ENCODE data around the gene ZEB1. TPM values are rescaled to one million over a fixed set of nuclear protein-coding genes. Genes with fewer than 3 reads are reported as not detected.

ZEB1 gene
- total RNA-seq, 1 donor from 2014 or later: 38.8 TPM

DNA sequence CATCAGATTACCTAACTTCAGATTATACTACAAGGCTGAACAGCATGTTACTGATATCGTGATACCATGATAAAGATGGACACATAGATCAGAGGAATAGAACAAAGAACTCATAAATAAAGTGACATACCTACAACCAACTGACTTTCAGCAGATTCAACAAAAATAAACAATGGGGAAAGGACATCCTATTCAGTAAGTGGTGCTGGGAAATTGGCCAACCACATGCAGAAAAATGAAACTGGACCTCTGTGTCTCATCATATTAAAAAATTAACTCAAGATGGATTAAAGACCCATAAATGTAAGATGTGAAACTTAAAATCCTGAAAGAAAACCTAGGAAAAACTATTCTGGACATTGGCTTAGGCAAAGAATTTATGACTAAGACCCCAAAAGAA, 158.6 kb downstream of the ZEB1 start:
- Histone ChIP-seq H3K27me3 (no peaks in the 10 kb centered on the region), H3K36me3 (no peaks in the 10 kb centered on the region), H3K9me3 (ENCODE audit: low read depth) (no peaks in the 10 kb centered on the region), H2AFZ (replicated peaks) (no peak overlapping the region), H3K9ac (no peak overlapping the region), H3K4me1 (no peaks in the 10 kb centered on the region), H4K20me1 (ENCODE audit: low read depth) (no peaks in the 10 kb centered on the region), H3K79me2 (ENCODE audit: low read depth) (no peaks in the 10 kb centered on the region), H3K4me3 (no peak overlapping the region), H3F3A (ENCODE audit: low read depth) (no peaks in the 10 kb centered on the region), H3K27ac (no peak overlapping the region), H3K4me2 (no peak overlapping the region)
- Mint-ChIP-seq H3K9me3 (peaks cover 22% of the 10 kb centered on the region), H3K27me3 (ENCODE audit: insufficient read depth, low read depth) (peaks cover 2% of the 10 kb centered on the region), H3K4me3 (no peak overlapping the region), H3K27ac (no peak overlapping the region), H3K4me1 (no peaks in the 10 kb centered on the region), H3K36me3 (peaks cover 14% of the 10 kb centered on the region)
- TF ChIP-seq EZH2phosphoT487 (IDR thresholded peaks at IDR 0.05): no peak
- TF ChIP-seq CTCF (IDR thresholded peaks at IDR 0.05): no peak
- TF ChIP-seq EZH2 (IDR thresholded peaks at IDR 0.05): no peak
- no peak for DNase-seq (ENCODE audit: low spot score)

DNA sequence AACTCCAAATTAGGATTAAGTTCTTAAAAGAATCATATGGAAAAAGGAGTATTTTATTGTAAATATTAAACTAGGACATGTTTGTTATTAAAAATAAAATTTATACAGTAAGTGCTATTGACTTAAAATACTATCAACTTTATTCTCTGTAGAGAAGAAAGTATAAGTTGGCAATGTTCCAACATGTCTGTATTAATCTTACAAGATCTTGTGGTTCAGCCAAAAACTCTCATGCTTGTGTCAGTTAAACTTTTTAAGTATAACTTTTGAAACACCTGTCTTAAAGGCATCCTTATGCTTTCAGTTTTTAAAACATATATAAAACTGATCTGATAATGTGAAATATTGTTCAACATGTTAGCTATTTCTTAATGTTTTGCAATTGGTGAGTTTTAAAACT, 160.7 kb downstream of the ZEB1 start:
- no peak overlapping the region for H3K9ac ChIP-seq
- no peaks in the 10 kb centered on the region for H3F3A ChIP-seq (ENCODE audit: low read depth)
- H3K36me3 ChIP-seq: no peaks in the 10 kb centered on the region
- H3K9me3 Mint-ChIP-seq: peaks cover 18% of the 10 kb centered on the region
- H3K27me3 Mint-ChIP-seq (ENCODE audit: insufficient read depth, low read depth): peaks cover 2% of the 10 kb centered on the region
- H3K9me3 ChIP-seq (ENCODE audit: low read depth): no peaks in the 10 kb centered on the region
- peaks cover 14% of the 10 kb centered on the region for H3K36me3 Mint-ChIP-seq
- no peak overlapping the region for H3K4me3 ChIP-seq
- H3K4me2 ChIP-seq: no peak overlapping the region
- H3K4me1 Mint-ChIP-seq: no peaks in the 10 kb centered on the region
- H3K27ac ChIP-seq: no peak overlapping the region
- no peaks in the 10 kb centered on the region for H4K20me1 ChIP-seq (ENCODE audit: low read depth)
- no peaks in the 10 kb centered on the region for H3K4me1 ChIP-seq
- H3K79me2 ChIP-seq (ENCODE audit: low read depth): no peaks in the 10 kb centered on the region
- H3K4me3 Mint-ChIP-seq: no peak overlapping the region
- H3K27me3 ChIP-seq: no peaks in the 10 kb centered on the region
- no peak overlapping the region for H2AFZ ChIP-seq (replicated peaks)
- no peak for DNase-seq (ENCODE audit: low spot score)
- H3K27ac Mint-ChIP-seq: no peak overlapping the region
- TF ChIP-seq EZH2phosphoT487 (IDR thresholded peaks at IDR 0.05) (no peak), EZH2 (IDR thresholded peaks at IDR 0.05) (no peak), CTCF (IDR thresholded peaks at IDR 0.05) (no peak)

DNA sequence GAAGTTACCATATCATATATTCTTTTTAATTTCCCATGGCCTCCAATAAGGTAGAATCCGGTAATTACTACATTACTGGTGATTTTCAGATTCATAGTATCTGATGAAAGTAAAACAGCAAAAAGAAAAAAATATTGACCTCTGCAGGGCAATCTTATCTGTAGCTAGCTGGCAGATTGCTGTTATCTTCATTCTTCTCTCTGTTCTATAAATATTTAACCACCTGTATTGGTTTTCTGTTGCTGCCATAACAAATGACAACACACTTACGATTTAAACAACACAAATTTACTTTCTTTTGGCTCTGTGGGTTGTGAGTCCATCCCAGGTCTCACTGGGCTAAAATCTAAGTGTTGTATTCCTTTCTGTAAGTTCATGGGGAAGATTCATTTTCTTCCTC, 164.5 kb downstream of the ZEB1 start:
- TF ChIP-seq EZH2phosphoT487 (IDR thresholded peaks at IDR 0.05) (no peak), EZH2 (IDR thresholded peaks at IDR 0.05) (no peak), CTCF (IDR thresholded peaks at IDR 0.05) (no peak)
- Histone ChIP-seq H3K79me2 (ENCODE audit: low read depth) (no peaks in the 10 kb centered on the region), H4K20me1 (ENCODE audit: low read depth) (no peaks in the 10 kb centered on the region), H3K27ac (no peak overlapping the region), H2AFZ (replicated peaks) (no peak overlapping the region), H3K4me3 (no peak overlapping the region), H3K27me3 (no peaks in the 10 kb centered on the region), H3K36me3 (no peaks in the 10 kb centered on the region), H3K4me2 (no peak overlapping the region), H3K4me1 (no peaks in the 10 kb centered on the region), H3K9ac (no peak overlapping the region), H3K9me3 (ENCODE audit: low read depth) (no peaks in the 10 kb centered on the region), H3F3A (ENCODE audit: low read depth) (no peaks in the 10 kb centered on the region)
- H3K27ac Mint-ChIP-seq: no peak overlapping the region
- H3K4me3 Mint-ChIP-seq: no peak overlapping the region
- no peak for DNase-seq (ENCODE audit: low spot score)
- peaks cover 5% of the 10 kb centered on the region for H3K9me3 Mint-ChIP-seq
- H3K36me3 Mint-ChIP-seq: peaks cover 8% of the 10 kb centered on the region
- no peaks in the 10 kb centered on the region for H3K4me1 Mint-ChIP-seq
- H3K27me3 Mint-ChIP-seq (ENCODE audit: insufficient read depth, low read depth): no peaks in the 10 kb centered on the region

Data from neural progenitor cell (in vitro differentiated cells).